Breast epithelium (tissue), 4 donors: ENCODE measurements around the gene ERG28. TPM values are rescaled to one million over a fixed set of nuclear protein-coding genes. Genes with fewer than 3 reads are reported as not detected.

Experiments
- DNase-seq, 2 donors: peaks; one replicate each; pipeline ENCODE4 v3.0.0-alpha.2; 2019; ENCODE audit warnings: low spot score in 2 of 2
- H3K27ac ChIP-seq, 2 donors: fragments of 200-600 bp; sonication (generic) in 1 of 2; one replicate each; pipeline ENCODE4 v1.5.1; 2016 to 2019; ENCODE audit warnings: mild to moderate bottlenecking in 1 of 2
- H3K27me3 ChIP-seq, 2 donors: fragments of 200-600 bp; sonication (generic) in 1 of 2; one replicate each; pipeline versions ENCODE4 v1.5.1 to v1.6.0; 2017 to 2019; ENCODE audit warnings: control low read depth in 1 of 2, mild to moderate bottlenecking in 1 of 2
- H3K36me3 ChIP-seq: fragments of 200-600 bp; one replicate; pipeline ENCODE4 v1.5.1; 2019
- H3K4me1 ChIP-seq, 2 donors: fragments of 200-600 bp; sonication (generic); one replicate each; pipeline ENCODE4 v1.5.1; 2016 to 2019; ENCODE audit warnings: control low read depth in 1 of 2
- H3K4me3 ChIP-seq, 3 donors: fragments of 200-600 bp; sonication (generic); 1 replicate in 2 of 3; 2 replicates in 1 of 3; pipeline ENCODE4 v1.5.1; 2016 to 2019; ENCODE audit warnings: mild to moderate bottlenecking in 3 of 3, moderate library complexity in 2 of 3
- H3K9me3 ChIP-seq, 2 donors: fragments of 200-600 bp; sonication (generic) in 1 of 2; one replicate each; pipeline ENCODE4 v1.5.1; 2016 to 2019; ENCODE audit warnings: control low read depth in 1 of 2
- POLR2A ChIP-seq: fragments of 450-650 bp; IDR thresholded peaks from one replicate; pipeline ENCODE4 v1.6.1; 2016; ENCODE audit warnings: antibody characterized with exemption, mild to moderate bottlenecking, moderate library complexity
- POLR2AphosphoS5 ChIP-seq, 3 donors: sonication (generic); formaldehyde crosslinking; IDR thresholded peaks; one replicate each; pipeline ENCODE4 v1.6.1; 2017; ENCODE audit warnings: antibody characterized with exemption in 3 of 3
- intact Hi-C: fragments of 100-400 bp; cut with DNase I; formaldehyde crosslinking; loops from one replicate; pipeline ENCODE4 v1.15.1; 2023; ENCODE audit warnings: low total_unique reads
- total RNA-seq, 3 donors: library from RNA; depleted of rRNA; stranded (reverse); fragments of >200 nt; gene quantifications; one replicate each; pipeline ENCODE4 v1.1.0, GENCODE V29; 2016
- TF ChIP-seq, protein P1 (sequence below), 3 donors: fragments of 450-650 bp; IDR thresholded peaks; one replicate each; pipeline ENCODE4 v1.5.1; 2016 to 2017; ENCODE audit warnings: antibody characterized with exemption in 3 of 3, mild to moderate bottlenecking in 3 of 3, moderate library complexity in 3 of 3

Gene ERG28
- total RNA-seq, 3 donors from 2014 or later: 4.5 to 9.7 (median 5.9) TPM

DNA sequence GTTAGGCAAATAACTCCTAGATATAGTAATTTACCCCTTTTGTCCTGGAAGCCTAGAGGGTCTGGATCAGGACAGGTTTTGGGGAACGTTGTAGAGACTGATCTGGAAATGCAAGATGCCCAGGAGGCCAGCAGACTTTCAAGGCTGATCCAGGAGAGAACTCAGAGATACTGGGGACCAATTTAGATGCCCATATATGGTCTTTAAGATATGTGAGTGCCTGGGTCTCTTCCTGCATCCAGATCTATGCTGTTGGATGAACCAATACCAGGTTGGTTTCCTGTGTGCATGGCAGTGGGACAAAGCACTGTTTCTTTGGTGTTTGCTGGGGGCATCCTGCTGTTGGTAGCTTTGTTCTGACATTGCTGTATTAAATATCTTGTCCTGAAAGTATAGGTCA lies 5.4 kb downstream of the ERG28 start:
- H3K27ac ChIP-seq: no peak overlapping the region
- peaks cover 5% of the 10 kb centered on the region for H3K36me3 ChIP-seq
- no peaks in the 10 kb centered on the region for H3K27me3 ChIP-seq
- H3K9me3 ChIP-seq: no peaks in the 10 kb centered on the region
- no peak for DNase-seq
- intact Hi-C loops: no loop called here
- no peak for TF ChIP-seq POLR2A
- TF ChIP-seq, protein P1, sequence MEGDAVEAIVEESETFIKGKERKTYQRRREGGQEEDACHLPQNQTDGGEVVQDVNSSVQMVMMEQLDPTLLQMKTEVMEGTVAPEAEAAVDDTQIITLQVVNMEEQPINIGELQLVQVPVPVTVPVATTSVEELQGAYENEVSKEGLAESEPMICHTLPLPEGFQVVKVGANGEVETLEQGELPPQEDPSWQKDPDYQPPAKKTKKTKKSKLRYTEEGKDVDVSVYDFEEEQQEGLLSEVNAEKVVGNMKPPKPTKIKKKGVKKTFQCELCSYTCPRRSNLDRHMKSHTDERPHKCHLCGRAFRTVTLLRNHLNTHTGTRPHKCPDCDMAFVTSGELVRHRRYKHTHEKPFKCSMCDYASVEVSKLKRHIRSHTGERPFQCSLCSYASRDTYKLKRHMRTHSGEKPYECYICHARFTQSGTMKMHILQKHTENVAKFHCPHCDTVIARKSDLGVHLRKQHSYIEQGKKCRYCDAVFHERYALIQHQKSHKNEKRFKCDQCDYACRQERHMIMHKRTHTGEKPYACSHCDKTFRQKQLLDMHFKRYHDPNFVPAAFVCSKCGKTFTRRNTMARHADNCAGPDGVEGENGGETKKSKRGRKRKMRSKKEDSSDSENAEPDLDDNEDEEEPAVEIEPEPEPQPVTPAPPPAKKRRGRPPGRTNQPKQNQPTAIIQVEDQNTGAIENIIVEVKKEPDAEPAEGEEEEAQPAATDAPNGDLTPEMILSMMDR (IDR thresholded peaks at IDR 0.05): no peak
- no peak for TF ChIP-seq POLR2AphosphoS5 (IDR thresholded peaks at IDR 0.05)
- no peak overlapping the region for H3K4me3 ChIP-seq
- H3K4me1 ChIP-seq: no peaks in the 10 kb centered on the region

DNA sequence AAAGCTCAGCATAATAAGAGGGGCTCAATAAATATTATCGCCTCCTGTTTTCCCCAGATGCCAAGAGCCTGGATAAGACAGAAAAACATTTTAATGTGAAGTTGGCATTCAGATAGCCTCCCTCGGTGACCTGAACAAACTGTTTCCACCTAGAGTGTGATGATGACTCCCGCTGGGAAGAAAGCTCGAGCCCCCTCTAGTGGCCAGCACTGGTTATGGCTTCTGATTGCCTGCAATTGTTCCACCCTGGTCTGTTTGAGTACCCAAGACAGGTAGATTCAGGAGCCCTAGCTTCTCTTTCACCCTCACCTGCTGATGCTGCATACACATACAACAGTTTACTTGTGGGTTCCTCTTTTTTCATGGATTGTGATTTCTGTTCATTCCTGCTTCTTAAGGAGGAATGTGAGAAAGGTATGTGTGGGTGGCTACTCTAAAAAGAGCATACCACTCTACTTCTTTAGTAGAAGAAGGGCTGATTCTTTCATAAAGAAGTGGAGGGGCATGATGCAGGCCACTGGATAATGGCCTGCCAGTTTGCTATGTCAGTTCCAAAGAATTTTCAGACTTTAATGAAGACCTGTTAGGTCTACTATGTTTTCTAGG lies 6.4 kb downstream of the ERG28 start:
- intact Hi-C loops: loop anchor here (1.0 kb wide), 1 partner anchor 77 kb away; no protein-coding TSS in a partner anchor
- peaks cover 5% of the 10 kb centered on the region for H3K36me3 ChIP-seq
- H3K27ac ChIP-seq: no peak overlapping the region
- H3K4me3 ChIP-seq: no peak overlapping the region
- no peaks in the 10 kb centered on the region for H3K9me3 ChIP-seq
- no peaks in the 10 kb centered on the region for H3K27me3 ChIP-seq
- DNase-seq: peak; percentile 76 to 88
- H3K4me1 ChIP-seq: no peaks in the 10 kb centered on the region
- peak in 2 of 3 donors; percentile 33 to 53 for TF ChIP-seq POLR2AphosphoS5 (IDR thresholded peaks at IDR 0.05)
- TF ChIP-seq, protein P1 (IDR thresholded peaks at IDR 0.05): peak; percentile 91 to 92 (median 91)
- no peak for TF ChIP-seq POLR2A

DNA sequence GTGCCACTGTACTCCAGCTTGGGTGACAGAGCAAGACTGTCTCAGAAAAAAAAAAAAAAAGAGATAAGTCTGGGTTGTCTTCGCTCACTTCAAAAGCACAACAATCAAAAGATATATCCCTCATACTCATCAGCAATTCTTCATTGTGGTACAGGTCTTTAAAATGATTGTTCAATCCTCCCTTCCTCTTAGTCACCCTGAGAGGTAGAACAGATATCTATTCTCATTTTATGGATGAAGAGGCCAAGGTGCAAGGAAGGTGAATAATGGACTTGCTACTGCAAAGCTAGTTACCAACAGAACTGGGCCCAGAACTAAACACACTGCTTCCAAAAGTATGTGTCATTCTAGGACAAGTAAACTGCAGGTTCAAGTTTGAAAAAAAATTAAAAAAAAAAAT lies 7.1 kb downstream of the ERG28 start:
- H3K4me3 ChIP-seq: no peak overlapping the region
- no peaks in the 10 kb centered on the region for H3K4me1 ChIP-seq
- no peaks in the 10 kb centered on the region for H3K27me3 ChIP-seq
- TF ChIP-seq POLR2AphosphoS5 (IDR thresholded peaks at IDR 0.05) (no peak), POLR2A (no peak)
- intact Hi-C loops: no loop called here
- DNase-seq: no peak
- no peak overlapping the region for H3K27ac ChIP-seq
- peaks cover 5% of the 10 kb centered on the region for H3K36me3 ChIP-seq
- H3K9me3 ChIP-seq: no peaks in the 10 kb centered on the region

DNA sequence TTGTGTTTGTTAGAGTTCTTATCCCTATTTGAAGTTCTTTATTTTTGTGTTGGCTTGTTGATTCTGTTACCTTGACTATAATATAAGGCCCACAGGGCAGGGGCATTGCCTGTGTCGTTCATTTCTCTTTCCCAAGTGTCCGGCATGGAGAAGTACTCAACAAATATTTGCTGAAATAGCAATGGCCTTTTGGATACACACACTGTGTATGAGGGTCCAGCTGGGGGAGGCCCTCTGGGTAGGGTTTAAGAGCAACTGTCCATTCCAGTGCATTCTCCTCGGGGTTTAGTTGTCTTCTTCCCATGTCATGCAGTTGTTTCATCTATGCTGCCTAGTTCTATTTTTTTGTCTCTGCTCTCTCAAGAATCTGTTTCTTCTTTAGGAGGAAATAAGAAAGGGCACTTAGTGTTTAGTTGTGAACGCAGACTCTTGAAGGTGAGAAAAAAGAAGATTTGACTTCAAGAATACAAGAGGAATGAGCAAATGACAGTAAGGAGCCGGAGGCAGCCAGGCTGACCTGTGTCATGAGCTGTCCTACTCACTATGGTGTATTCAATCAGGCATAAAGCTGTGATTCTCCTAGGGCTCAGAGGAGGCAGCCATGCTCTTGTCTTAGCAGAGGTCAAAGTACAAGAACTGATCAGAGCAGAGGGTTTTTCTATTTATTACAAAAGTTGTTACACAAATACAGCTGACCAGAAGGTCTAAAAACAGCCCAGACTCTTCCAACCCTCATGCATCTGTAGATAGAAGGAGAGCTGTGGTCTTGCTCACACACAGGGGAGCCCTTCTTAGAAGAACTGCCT lies 10.2 kb downstream of the ERG28 start:
- Histone ChIP-seq H3K4me1 (no peaks in the 10 kb centered on the region), H3K4me3 (no peak overlapping the region), H3K27ac (no peak overlapping the region), H3K27me3 (no peaks in the 10 kb centered on the region), H3K9me3 (no peaks in the 10 kb centered on the region), H3K36me3 (peaks cover 5% of the 10 kb centered on the region)
- TF ChIP-seq POLR2A (no peak), POLR2AphosphoS5 (IDR thresholded peaks at IDR 0.05) (no peak)
- TF ChIP-seq, protein P1 (IDR thresholded peaks at IDR 0.05): no peak
- intact Hi-C loops: no loop called here
- DNase-seq: no peak

DNA sequence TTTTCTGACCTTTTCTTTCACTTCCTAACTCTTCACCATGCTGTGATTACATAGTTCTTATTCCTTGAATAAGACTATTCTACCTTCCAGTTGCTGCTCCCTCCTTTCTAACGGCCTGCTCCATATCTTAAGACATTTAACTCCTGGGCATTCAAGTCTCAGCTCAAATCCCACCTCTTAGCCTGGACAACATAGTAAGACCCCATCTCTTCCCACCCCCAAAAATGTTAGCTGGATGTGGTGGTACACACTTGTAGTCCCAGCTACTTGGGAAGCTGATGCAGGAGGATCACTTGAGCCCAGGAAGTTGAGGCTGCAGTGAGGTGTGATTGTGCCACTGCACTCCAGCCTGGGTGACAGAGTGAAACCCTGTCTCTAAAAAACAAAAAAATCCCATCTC lies 10.9 kb downstream of the ERG28 start:
- no peak overlapping the region for H3K27ac ChIP-seq
- peaks cover 4% of the 10 kb centered on the region for H3K36me3 ChIP-seq
- no peaks in the 10 kb centered on the region for H3K27me3 ChIP-seq
- intact Hi-C loops: no loop called here
- TF ChIP-seq POLR2A (no peak), POLR2AphosphoS5 (IDR thresholded peaks at IDR 0.05) (no peak)
- TF ChIP-seq, protein P1 (IDR thresholded peaks at IDR 0.05): no peak
- no peak for DNase-seq
- no peaks in the 10 kb centered on the region for H3K4me1 ChIP-seq
- no peaks in the 10 kb centered on the region for H3K9me3 ChIP-seq
- H3K4me3 ChIP-seq: no peak overlapping the region
